Neural progenitor cell (in vitro differentiated cells): Measurements from ENCODE around the gene RELN.
A peak's percentile ranks its signal among the peaks of the same experiment; 100 is the strongest.

ENCODE experiments used
- EZH2 ChIP-seq: fragments of 200-600 bp; sonication (generic); IDR thresholded peaks from 2 replicates; pipeline ENCODE4 v1.6.1; 2017; ENCODE audit warnings: antibody characterized with exemption, mild to moderate bottlenecking, moderate library complexity
- TF ChIP-seq, protein P1 (sequence below): fragments of 200-600 bp; sonication (generic); IDR thresholded peaks from 2 replicates; pipeline ENCODE4 v1.5.1; 2017; ENCODE audit warnings: antibody characterized with exemption, mild to moderate bottlenecking

DNA sequence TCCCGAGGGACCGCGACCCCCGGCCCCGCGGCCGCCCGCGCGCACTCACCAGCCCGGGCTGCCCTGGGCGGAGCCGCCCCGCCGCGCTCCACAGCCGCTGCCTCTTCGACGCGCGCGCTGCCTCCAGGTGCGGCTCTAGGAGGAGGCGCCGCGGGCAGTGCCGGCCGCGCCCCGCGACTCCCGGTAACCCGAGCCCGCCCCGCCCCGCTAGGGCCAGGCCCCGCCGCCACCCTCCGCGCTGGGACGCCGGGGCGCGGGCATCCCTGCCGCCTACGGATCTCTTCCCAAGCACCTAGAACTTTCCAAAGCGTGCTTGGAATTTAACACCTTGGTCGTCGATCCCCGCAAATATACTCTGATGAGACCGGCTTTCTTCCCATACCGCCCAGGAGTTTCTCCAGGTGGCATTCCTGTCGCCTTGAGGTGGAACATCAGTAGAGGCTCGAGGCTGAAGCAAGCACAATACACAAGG lies 543.4 kb downstream of the RELN start, which contains the start of gene SLC26A5:
- peak; percentile 3 for TF ChIP-seq EZH2
- TF ChIP-seq, protein P1, sequence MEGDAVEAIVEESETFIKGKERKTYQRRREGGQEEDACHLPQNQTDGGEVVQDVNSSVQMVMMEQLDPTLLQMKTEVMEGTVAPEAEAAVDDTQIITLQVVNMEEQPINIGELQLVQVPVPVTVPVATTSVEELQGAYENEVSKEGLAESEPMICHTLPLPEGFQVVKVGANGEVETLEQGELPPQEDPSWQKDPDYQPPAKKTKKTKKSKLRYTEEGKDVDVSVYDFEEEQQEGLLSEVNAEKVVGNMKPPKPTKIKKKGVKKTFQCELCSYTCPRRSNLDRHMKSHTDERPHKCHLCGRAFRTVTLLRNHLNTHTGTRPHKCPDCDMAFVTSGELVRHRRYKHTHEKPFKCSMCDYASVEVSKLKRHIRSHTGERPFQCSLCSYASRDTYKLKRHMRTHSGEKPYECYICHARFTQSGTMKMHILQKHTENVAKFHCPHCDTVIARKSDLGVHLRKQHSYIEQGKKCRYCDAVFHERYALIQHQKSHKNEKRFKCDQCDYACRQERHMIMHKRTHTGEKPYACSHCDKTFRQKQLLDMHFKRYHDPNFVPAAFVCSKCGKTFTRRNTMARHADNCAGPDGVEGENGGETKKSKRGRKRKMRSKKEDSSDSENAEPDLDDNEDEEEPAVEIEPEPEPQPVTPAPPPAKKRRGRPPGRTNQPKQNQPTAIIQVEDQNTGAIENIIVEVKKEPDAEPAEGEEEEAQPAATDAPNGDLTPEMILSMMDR, result no peak
